HG03159 (cell line): ENCODE results near the gene BLVRB.

ENCODE experiments used
- ATAC-seq: cut with Tn5 transposase; IDR thresholded peaks from one replicate; pipeline ENCODE4 v1.9.1; 2021; ENCODE audit warnings: mild to moderate bottlenecking, moderate library complexity; ENCODE audit not compliant: unreplicated experiment

BLVRB gene

DNA sequence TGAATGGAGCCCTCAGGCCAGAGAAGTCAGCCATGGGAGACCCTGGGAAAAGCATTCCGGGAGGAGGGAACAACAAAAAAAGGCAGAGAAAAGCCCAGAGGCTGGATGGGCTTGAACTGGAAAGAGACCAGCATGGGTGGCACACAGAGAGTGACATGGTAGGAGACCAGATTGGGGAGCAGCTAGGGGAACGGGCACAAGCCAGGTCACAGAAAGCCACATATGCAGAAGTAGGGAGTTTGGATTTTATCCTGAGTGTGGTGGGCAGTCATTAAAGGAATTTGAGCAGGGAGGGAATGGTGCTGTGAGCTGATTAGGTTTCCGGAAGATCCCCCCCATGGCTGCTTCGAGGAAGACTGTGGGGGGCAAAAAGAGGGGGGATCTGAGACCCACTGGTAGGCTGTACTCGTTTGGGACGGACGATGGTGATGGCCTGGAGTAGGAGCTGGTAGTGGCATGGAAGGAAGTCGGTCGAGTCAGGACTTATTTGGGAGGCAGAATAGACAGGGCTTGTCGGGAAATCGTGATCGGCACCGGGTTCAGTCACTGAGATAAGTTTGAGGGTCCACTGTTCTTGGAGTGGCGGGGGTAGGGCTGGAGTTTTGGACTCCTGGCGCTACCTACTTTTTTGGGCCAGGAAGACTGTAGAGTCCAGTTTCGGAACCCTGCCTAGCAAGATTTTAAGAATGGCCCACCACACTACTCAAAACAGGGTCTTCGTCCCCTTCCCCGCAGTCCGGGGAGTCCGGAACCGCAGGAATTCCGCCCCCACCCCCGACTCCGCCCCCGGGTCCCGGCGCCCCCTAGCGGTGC, 40.7 kb downstream of the BLVRB start:
- no peak for ATAC-seq

- no peak for ATAC-seq
Observed at GRCh38 chr19:40423938-40424337, 41.6 kb downstream of the BLVRB start.

DNA sequence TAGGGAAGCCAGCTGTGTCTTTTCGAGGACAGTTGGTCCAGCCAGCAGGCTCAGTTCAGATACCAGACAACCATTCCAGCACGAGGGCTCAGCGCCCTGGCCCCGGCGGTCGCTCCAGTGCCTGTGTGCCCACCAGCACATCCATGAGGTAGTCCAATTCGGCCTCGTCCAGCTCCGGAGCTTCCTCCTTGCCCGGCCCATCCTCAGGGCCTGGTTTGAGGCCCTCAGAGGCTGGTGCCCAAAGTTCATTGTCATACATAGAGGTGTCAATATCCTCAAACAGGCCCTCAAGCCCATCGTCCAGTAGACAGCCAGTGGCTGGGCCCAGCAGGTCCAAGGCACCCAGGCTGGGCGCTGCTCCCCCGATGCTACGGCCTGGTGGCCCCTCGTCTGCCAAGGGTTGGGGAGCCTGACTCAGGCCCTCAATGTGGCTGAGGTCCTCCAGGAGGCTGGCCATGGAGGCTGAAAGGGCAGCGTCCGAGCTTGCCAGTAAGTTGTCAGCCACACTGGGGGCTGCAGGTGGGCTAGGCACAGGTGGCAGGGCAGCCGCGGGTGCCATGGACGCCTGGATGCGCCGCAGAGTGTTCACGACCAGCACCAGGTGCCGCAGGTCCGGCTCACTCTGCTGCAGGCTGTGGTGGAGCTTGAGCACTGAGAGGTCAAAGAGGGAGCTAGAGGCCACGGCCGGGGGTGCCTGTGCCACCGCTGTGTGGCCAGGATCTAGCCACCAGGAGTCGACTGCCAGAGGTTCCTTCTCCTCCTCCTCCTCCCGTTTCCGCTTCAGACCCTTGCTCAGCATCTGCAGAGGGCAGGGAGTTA, 42.6 kb downstream of the BLVRB start:
- no peak for ATAC-seq

DNA sequence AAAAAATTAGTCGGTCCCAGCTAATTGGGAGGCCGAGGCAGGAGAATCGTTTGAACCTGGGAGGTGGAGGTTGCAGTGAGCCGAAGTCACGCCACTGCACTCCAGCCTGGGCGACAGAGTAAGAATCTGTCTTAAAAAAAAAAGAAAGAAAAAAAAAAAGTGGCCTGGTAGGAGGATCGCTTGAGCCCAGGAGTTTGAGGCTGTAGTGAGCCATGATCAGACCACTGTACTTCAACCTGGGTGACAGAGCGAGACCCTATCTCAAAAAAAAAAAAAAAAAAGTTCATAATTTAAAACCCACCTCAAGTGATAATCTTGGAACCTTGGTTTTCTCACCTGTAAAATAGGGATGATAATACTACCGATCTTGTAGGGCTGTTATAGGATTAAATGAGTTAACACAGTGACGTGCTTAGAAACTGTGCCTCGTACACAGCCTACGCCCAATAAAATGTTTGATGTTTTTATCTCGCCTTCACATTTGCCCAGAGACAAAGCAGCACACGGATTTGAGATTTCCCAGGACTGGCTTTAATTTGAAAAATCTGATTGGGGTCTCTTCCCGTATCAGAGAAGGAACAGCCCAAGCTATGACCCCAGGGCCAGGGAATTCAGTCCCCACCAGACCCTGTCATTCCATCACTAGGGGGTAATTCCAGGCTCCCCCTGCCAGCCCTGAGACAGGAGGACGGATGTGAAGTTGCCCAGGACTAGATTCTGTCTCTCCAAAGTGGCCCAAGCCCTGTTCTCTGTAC, 43.4 kb downstream of the BLVRB start:
- ATAC-seq: no peak

- ATAC-seq: no peak
Observed at GRCh38 chr19:40420766-40421765, 44.5 kb downstream of the BLVRB start.

GRCh38 chr19:40420451-40420765, 45.1 kb downstream of the BLVRB start:
- no peak for ATAC-seq

- no peak for ATAC-seq
Observed at GRCh38 chr19:40419780-40420179, 45.8 kb downstream of the BLVRB start.

GRCh38 chr19:40419066-40419612, 46.4 kb downstream of the BLVRB start:
- ATAC-seq: no peak

DNA sequence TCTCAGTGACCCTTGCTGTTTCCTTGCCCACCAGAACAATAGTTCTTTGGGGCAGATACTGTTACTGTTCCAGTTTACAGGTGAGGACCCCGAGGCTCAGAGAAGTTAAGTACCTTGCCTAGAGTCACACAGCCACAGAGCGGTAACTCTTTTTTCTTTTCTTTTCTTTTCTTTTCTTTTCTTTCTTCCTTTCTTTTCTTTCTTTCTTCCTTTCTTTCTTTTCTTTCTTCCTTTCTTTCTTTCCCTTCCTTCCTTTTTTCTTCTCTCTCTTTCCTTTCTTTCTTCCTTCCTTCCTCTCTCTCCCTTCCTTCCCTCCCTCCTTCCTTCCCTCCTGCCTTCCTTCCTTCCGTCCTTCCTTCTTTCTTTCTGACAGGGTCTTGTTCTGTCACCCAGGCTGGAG, 47.5 kb downstream of the BLVRB start:
- no peak for ATAC-seq

GRCh38 chr19:40417643-40417981, 47.9 kb downstream of the BLVRB start:
- no peak for ATAC-seq

DNA sequence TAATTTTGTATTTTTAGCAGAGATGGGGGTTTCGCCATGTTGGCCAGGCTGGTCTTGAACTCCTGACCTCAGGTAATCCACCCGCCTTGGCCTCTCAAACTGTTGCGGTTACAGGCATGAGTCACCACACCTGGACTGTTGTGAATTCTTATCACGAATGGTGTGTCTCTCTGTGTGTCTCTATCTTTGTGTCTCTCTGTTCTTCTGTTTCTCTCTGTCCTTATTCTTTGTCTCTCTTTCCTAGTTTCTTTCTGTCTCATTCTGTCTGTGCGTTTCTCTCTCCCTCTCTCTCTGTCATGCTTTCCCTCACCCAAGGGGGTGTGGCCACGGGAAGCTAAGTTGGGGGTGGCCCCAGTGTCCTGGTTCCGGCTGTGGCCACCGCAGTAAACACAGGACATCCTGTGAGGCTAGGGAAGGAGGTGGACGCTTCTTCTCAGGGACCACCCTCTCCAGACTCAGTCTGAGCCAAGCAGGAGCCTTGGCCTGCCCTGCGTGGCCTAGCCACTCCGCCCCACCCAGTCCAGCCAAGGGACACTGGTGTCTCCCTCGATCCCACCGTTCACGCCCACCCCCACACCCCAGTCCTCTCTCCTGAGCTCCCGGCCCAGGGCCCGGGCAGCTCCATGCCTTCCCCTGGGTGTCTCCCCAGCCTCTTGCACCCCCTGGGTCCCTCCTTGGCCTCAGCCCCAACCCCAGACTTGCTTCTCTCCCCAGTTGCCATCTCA, 48.5 kb downstream of the BLVRB start:
- ATAC-seq: no peak

DNA sequence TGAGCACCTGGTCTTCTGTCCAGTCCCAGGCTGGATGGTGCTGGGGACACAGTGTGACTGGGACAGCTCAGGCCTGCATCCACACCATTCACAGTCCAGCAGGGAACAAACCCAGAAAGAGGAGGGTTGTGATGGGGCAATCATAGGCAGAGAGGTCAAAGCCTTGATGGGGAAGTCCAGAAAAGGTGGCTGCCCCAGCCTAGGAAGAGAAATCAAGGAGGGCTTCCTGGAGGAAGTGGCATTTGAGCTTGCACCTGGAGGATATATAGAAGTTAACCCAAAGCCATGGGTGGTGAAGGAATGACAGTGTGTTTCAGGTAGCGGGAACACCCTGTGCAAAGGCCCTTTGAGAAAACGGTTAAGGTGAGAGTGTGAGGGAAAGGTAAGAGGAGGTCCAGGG, 49.8 kb downstream of the BLVRB start:
- no peak for ATAC-seq

DNA sequence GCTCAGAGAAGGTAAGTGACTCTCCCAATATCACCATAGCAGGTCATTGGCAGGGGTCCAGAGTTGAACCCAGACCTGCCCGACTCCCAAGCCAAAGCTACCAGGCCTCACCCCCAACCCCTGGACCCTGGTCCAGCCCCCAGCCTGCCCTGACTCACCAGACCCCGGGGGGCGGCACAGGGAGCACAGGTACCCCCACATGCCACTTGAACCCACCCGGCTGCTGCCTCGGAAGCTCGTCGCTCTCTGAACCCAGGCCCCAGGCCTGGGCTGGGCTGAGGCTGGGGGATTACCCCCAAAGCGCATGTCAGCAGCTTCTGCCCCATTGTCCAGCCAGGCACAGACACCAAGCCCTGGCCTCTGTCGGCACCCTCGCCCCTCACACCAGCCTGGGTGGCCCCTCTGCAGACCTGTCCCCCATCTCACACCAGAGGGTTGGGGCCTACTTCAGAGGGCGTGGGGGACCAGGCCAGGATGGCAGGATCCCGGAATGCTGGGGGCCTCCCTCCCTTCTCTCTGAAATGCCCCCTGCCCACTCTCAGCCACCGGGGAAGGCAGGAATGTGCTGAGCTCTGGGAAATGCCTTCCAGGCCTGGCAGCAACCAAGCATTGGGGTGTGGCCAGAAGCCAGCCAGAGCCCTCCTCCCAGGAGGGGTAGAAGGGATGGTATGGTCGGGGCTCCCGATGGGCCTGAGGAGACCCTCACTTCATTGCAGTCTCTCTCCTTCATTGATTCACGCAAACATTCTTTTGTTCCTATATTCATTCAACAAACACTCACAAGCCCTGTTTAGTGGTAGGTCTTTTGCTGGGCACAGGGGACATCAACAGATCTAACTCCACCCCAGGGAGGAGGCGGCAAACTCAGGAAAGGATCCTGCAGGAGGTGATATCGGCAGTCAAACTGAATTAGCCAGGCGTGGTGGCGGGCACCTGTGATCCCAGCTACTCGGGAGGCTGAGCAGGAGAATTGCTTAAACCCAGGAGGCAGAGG, 50.7 kb downstream of the BLVRB start:
- ATAC-seq: no peak

DNA sequence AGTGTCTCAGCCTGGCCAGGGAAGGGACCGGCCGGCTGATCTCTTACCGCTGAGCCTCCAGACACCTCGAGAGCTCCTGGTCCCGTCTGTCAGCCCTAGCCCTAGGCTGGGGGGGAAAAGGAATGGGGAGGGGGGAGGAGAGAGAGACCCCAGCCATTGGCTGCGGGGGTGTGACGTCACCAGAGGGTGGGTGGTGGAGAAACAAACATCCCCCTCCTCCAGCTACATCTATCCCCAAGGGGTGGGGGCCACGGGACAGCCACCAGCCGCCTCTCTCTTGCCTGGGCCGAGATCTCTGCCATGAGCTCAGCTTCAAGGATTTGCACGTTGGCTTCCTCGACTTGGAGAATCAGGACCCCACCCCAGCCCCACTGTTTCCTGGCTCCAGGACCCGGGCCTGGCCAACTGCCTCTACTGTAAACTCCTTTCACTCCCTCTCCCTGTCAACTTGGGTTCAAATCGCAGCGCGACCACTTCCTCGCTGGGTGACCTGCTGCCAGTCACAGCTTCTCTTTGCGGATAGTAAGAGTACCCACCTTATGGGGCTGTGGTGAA, 52.2 kb downstream of the BLVRB start, which contains the start of gene PRX:
PRX (minus strand) TSS at position 88 of the 555 bp plus-strand sequence. CDS start 5,446 bp downstream, outside the sequence.
- no peak for ATAC-seq

GRCh38 chr19:40412866-40413265, 52.7 kb downstream of the BLVRB start:
- no peak for ATAC-seq

- ATAC-seq: no peak
Observed at GRCh38 chr19:40411958-40412499, 53.5 kb downstream of the BLVRB start.

- ATAC-seq: no peak
Observed at GRCh38 chr19:40411125-40411842, 54.3 kb downstream of the BLVRB start.
